GM18907 (cell line): ENCODE data around the gene KIAA0930.
"Not testable (repeated sequence)": the region's sequence is repeated elsewhere in the genome, so short reads cannot be mapped to it uniquely, and the experiment has no call there.

Source experiments
- ATAC-seq: cut with Tn5 transposase; IDR thresholded peaks from one replicate; pipeline ENCODE4 v1.9.1; 2021; ENCODE audit warnings: mild to moderate bottlenecking, moderate library complexity; ENCODE audit not compliant: unreplicated experiment

KIAA0930 gene

GRCh38 chr22:45263463-45264269, 23.0 kb upstream of the KIAA0930 start:
- ATAC-seq: peak; percentile 80

- ATAC-seq: peak; percentile 25
Observed at GRCh38 chr22:45262931-45263462, 22.3 kb upstream of the KIAA0930 start.

- no peak for ATAC-seq
Observed at GRCh38 chr22:45262195-45262930, 21.7 kb upstream of the KIAA0930 start.

GRCh38 chr22:45261407-45262088, 20.9 kb upstream of the KIAA0930 start:
- no peak for ATAC-seq

GRCh38 chr22:45260395-45260759, 19.7 kb upstream of the KIAA0930 start:
- not testable (repeated sequence) for ATAC-seq

GRCh38 chr22:45259754-45260394, 19.2 kb upstream of the KIAA0930 start:
- no peak for ATAC-seq

- not testable (repeated sequence) for ATAC-seq
Observed at GRCh38 chr22:45257941-45258340, 17.2 kb upstream of the KIAA0930 start.

- ATAC-seq: peak; percentile 68
Observed at GRCh38 chr22:45254789-45255278, 14.1 kb upstream of the KIAA0930 start.

GRCh38 chr22:45254388-45254787, 13.7 kb upstream of the KIAA0930 start:
- ATAC-seq: peak; percentile 31

GRCh38 chr22:45253039-45253641, 12.4 kb upstream of the KIAA0930 start:
- ATAC-seq: no peak

GRCh38 chr22:45251825-45252224, 11.1 kb upstream of the KIAA0930 start:
- no peak for ATAC-seq

GRCh38 chr22:45248832-45249561, 8.3 kb upstream of the KIAA0930 start:
- peak; percentile 60 for ATAC-seq

- ATAC-seq: no peak
Observed at GRCh38 chr22:45246060-45246985, 5.6 kb upstream of the KIAA0930 start.

GRCh38 chr22:45244916-45245315, 4.2 kb upstream of the KIAA0930 start:
- ATAC-seq: no peak

GRCh38 chr22:45242778-45243191, 2.1 kb upstream of the KIAA0930 start:
- ATAC-seq: no peak

- no peak for ATAC-seq
Observed at GRCh38 chr22:45240104-45240809, 437 bp downstream of the KIAA0930 start.

GRCh38 chr22:45239681-45240051, 1.0 kb downstream of the KIAA0930 start:
- no peak for ATAC-seq
